Measurements from ENCODE around the gene GRP. TPM values are rescaled to one million over a fixed set of nuclear protein-coding genes. Genes with fewer than 3 reads are reported as not detected.
A peak's percentile ranks its signal among the peaks of the same experiment; 100 is the strongest.

Gene GRP
- polyA plus RNA-seq, 3 donors, result not detected

DNA sequence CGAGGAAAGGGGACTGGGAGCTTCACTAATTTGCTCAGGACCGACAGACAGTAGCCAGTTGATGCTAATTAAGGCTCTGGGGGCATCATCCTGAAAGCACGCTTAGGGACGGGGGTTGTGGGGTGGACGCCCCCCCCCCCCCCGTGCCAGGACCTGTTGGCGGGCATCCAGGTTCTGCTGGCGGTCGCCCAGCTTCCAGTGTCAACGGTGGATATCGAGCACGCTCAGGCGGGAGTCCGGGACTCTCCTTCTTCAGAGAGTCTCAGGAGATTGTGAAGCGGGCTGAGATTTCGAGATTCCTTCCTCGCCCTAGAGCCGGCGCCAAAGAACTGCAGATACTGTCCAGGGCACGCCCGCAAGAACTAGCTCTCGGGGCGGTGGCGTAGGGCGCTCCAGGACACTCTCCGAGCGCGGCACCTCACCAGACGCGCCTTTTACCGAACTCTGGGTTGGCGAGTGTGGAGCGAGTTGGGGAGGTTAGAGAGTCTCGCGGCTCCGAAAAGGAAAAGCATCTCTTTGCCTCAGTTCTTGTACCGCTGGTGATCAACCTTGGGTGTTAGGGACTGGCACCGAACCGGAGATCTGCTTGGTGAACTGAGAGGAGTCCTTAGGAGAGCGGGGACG, 47.7 kb downstream of the GRP start:
- Histone ChIP-seq H2AFZ (ENCODE audit: insufficient read depth, low read depth, low read length, poor library complexity, severe bottlenecking) (no peak overlapping the region), H3K4me3 (replicated peaks in 1 of 3; ENCODE audit: low read depth in 2 of 3, low read length in 3 of 3) (no peak overlapping the region), H3K27me3 (ENCODE audit: control insufficient read depth in 2 of 2, insufficient read depth in 2 of 2, low read length in 2 of 2) (peaks cover 93 to 98% of the 10 kb centered on the region in 2 donors), H3K4me2 (replicated peaks; ENCODE audit: extremely low read depth, low read length, poor library complexity, severe bottlenecking) (no peak overlapping the region), H3K9ac (ENCODE audit: insufficient read depth, low read length, poor library complexity, severe bottlenecking) (no peak overlapping the region), H3K27ac (ENCODE audit: low read depth in 1 of 2, low read length in 2 of 2) (no peak overlapping the region), H3K79me2 (ENCODE audit: insufficient read depth, low read length) (no peaks in the 10 kb centered on the region), H3K4me1 (ENCODE audit: control insufficient read depth in 1 of 2, insufficient read depth in 2 of 2, low read length in 2 of 2) (peaks cover 0 to 8% of the 10 kb centered on the region in 2 donors), H4K20me1 (ENCODE audit: insufficient read depth, low read length) (no peaks in the 10 kb centered on the region), H3K36me3 (replicated peaks in 1 of 2; ENCODE audit: control insufficient read depth in 1 of 2, insufficient read depth in 2 of 2, low read length in 2 of 2) (no peaks in the 10 kb centered on the region), H3K9me3 (replicated peaks in 1 of 2; ENCODE audit: control insufficient read depth in 1 of 2, insufficient read depth in 1 of 2, low read length in 2 of 2) (peaks cover 3 to 63% of the 10 kb centered on the region in 2 donors)
- intact Hi-C loops (cut with micrococcal nuclease), result no loop called here
- 4% methylated on average over 37 of the region's 41 CpGs for WGBS (ENCODE audit: insufficient coverage)
- H3K27ac Mint-ChIP-seq, result no peak overlapping the region
- peaks cover 95 to 97% (median 97%) of the 10 kb centered on the region in 3 donors for H3K27me3 Mint-ChIP-seq (ENCODE audit: low read depth in 3 of 3)
- DNase-seq, result no peak
- peaks cover 0 to 42% (median 32%) of the 10 kb centered on the region in 7 donors for H3K9me3 Mint-ChIP-seq
- no peak for TF ChIP-seq CTCF (IDR thresholded peaks at IDR 0.05)
- H3K4me3 Mint-ChIP-seq, result peak overlapping the region in 1 of 2 donors; percentile 87
- H3K36me3 Mint-ChIP-seq, result peaks cover 0 to 9% of the 10 kb centered on the region in 2 donors
- peaks cover 30% of the 10 kb centered on the region for H3K4me1 Mint-ChIP-seq

GRCh38 chr18:59268127-59268720, 48.3 kb downstream of the GRP start:
- H3K9me3 ChIP-seq (replicated peaks in 1 of 2; ENCODE audit: control insufficient read depth in 1 of 2, insufficient read depth in 1 of 2, low read length in 2 of 2), result peaks cover 3 to 63% of the 10 kb centered on the region in 2 donors
- peaks cover 0 to 14% of the 10 kb centered on the region in 2 donors for H3K4me1 ChIP-seq (ENCODE audit: control insufficient read depth in 1 of 2, insufficient read depth in 2 of 2, low read length in 2 of 2)
- H3K27me3 ChIP-seq (ENCODE audit: control insufficient read depth in 2 of 2, insufficient read depth in 2 of 2, low read length in 2 of 2), result peaks cover 91 to 97% of the 10 kb centered on the region in 2 donors
- DNase-seq, result no peak
- no peak for TF ChIP-seq CTCF (IDR thresholded peaks at IDR 0.05)
- Mint-ChIP-seq H3K36me3 (peaks cover 0 to 9% of the 10 kb centered on the region in 2 donors), H3K27ac (peak overlapping the region in 1 of 7 donors; percentile 12), H3K4me1 (peaks cover 30% of the 10 kb centered on the region), H3K9me3 (peaks cover 0 to 42% (median 27%) of the 10 kb centered on the region in 7 donors), H3K4me3 (peak overlapping the region in 1 of 2 donors; percentile 87), H3K27me3 (ENCODE audit: low read depth in 3 of 3) (peaks cover 89 to 96% (median 92%) of the 10 kb centered on the region in 3 donors)
- no peak overlapping the region for H3K4me2 ChIP-seq (replicated peaks; ENCODE audit: extremely low read depth, low read length, poor library complexity, severe bottlenecking)
- H3K27ac ChIP-seq (ENCODE audit: low read depth in 1 of 2, low read length in 2 of 2), result no peak overlapping the region
- H3K4me3 ChIP-seq (replicated peaks in 1 of 3; ENCODE audit: low read depth in 2 of 3, low read length in 3 of 3), result no peak overlapping the region
- intact Hi-C loops (cut with micrococcal nuclease), result no loop called here
- no peak overlapping the region for H3K9ac ChIP-seq (ENCODE audit: insufficient read depth, low read length, poor library complexity, severe bottlenecking)
- H2AFZ ChIP-seq (ENCODE audit: insufficient read depth, low read depth, low read length, poor library complexity, severe bottlenecking), result no peak overlapping the region
- WGBS (ENCODE audit: insufficient coverage), result 7% methylated on average over 28 of the region's 28 CpGs
- no peaks in the 10 kb centered on the region for H4K20me1 ChIP-seq (ENCODE audit: insufficient read depth, low read length)
- H3K79me2 ChIP-seq (ENCODE audit: insufficient read depth, low read length), result no peaks in the 10 kb centered on the region
- H3K36me3 ChIP-seq (replicated peaks in 1 of 2; ENCODE audit: control insufficient read depth in 1 of 2, insufficient read depth in 2 of 2, low read length in 2 of 2), result no peaks in the 10 kb centered on the region

All from CD14-positive monocyte (primary cell).